SK-N-MC (cell line): Measurements from ENCODE around the gene MAP6.

ENCODE experiments used
- EZH2 ChIP-seq: fragments of 200-600 bp; sonication (generic); IDR thresholded peaks from one replicate; pipeline ENCODE4 v1.6.1; 2017; ENCODE audit warnings: antibody characterized with exemption
- FOXP2 ChIP-seq: optimal IDR thresholded peaks from 2 replicates; pipeline ENCODE3; 2011; ENCODE audit warnings: mild to moderate bottlenecking, moderate library complexity; ENCODE audit not compliant: insufficient read depth; ENCODE audit errors: extremely low read length, control extremely low read depth

GRCh38 chr11:75632962-75633361 is 35.9 kb downstream of the MAP6 start:
- TF ChIP-seq EZH2 (no peak), FOXP2 (no peak)
